SH-SY5Y (cell line): ENCODE data around the gene VEGFB.

Experiments
- GATA2 ChIP-seq: IDR thresholded peaks from 2 replicates; pipeline ENCODE4 v1.6.1; 2011; ENCODE audit warnings: mild to moderate bottlenecking, low read depth, low read length
- GATA3 ChIP-seq: IDR thresholded peaks from 2 replicates; pipeline ENCODE4 v1.6.1; 2011; ENCODE audit warnings: low read depth, mild to moderate bottlenecking, low read length, moderate library complexity

- TF ChIP-seq GATA3 = no peak
- no peak for TF ChIP-seq GATA2
Measured at GRCh38 chr11:64259533-64260067, 25.2 kb downstream of the VEGFB start.
